GM21717 (cell line): ENCODE data around the gene POC1B.
A peak's percentile ranks its signal among the peaks of the same experiment; 100 is the strongest.

ENCODE experiments used
- ATAC-seq: cut with Tn5 transposase; IDR thresholded peaks from one replicate; pipeline ENCODE4 v1.9.1; 2021; ENCODE audit warnings: mild to moderate bottlenecking, moderate library complexity; ENCODE audit not compliant: unreplicated experiment

POC1B gene

DNA sequence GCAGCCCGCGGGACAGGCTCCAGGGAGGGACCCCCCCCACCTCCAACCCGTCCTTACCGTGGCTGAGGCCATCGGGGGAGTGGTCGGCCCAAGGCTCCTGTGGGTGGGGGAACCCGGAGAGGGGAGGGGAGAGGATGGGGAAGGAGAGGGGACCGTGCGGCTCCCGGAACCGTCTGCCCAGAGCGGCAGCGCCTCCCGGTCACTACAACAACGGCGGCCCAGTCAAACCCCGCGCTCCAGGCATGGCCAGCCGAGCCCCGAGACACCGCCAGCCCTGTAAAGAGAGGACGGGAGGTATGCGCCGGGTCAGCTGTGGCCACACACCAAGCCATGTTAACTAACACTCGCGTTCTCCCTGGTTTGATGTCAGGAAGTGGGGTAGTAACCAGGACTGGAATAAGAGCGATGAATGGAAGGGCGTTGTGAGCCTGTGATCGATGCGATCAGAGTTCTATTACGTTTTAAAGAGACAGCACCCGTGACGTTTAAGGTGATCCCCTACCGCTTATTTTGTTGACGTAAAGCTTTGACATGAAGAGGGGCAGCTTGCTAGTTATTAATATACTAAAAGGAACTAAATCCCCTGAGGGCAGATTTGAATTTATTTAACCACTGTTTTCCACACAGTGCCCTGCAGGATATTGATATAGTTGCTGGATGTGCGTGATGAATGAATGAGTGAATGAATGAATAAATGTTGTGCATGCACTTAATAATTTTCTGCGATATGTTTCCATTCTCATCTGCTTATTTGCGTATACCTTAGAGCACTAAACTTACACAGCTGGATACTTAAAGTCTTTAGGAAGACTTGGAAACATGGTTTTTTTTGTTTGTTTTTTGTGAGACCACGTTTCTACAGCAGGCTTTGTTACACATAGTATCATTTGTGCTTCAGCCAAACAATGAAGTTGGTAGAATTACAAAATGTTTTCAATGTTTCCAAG is at the start of gene POC1B:
Gene POC1B, minus strand, starts transcription at position 224 of the 947 bp plus-strand sequence. Its CDS starts 152 bp downstream, at position 72.
- ATAC-seq: peak; percentile 76

DNA sequence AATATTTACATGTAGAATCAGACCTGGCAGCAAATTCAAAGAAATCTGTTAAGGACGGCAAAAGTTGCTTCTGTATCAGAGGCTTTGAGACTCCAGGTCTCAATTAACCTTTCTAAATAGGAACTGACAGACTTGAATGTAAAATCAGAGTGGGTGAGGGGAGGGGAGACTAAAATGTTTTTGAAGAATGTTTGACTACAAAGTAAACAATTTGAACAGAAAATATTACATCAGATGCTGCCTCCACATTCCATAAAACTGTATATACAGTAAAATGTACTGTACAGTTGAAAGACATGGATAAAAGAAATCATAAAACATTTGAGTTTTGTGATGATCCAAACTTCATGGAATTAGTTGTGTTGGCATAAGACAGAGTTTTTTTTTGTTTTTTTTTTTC is 49.5 kb upstream of the POC1B start:
- ATAC-seq: no peak

DNA sequence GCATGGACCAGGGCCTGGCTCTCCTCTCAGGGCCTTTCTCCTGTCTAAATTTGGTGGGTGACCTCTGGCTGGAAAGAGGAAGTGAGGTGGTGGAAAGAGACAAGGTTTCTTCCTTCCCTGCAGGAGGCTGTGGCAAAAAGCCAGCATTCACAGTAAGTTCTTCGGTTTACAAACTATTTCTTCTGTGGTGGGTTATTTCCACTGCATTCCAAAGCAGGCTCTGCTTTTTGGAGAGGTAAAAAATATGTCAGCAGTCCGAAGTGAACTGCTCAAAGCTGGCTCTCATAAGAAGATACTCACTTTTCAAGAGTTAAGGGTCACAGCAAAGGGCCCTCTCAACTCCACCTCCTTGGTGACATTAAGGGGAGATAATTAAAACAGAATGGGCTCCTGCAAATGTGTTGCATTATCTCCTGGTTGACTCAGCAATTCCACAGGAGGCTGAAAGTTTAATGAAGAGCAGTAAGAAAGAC is 48.9 kb upstream of the POC1B start:
- no peak for ATAC-seq

DNA sequence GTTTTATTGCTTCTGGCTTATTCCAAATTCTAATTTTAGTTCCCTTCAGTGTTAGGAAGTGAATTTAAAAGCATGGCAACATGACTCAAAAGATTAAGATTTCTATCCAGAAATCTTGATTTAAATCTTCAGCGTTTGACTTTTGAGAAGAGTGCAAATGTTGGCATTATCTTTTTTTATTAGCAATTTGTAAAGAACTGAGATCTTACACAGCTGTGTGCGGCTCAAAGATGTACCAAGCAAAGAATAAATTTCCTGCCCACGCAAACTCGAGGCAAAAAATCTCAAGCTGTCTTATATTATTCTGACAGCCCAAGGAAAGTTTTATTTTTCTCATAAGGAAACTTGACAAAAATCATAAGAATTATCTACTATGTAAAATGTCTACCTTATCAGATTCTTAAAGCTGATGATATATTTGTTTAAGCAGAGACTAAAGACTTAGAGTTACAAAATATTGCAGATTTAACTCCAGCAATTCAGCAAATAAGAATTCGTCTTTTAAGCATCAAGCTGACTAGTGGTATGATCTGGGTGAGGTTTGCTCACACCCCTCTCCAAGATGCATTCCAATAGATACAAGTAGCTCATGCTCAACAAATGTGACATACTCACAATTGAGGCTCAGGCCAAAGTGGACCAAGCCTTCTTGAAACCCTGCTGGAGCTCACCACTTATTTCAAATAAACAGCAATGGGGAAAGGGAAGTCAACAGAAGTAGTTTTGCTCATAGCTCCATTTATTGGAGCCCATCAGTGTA is 47.4 kb upstream of the POC1B start:
- ATAC-seq: no peak

DNA sequence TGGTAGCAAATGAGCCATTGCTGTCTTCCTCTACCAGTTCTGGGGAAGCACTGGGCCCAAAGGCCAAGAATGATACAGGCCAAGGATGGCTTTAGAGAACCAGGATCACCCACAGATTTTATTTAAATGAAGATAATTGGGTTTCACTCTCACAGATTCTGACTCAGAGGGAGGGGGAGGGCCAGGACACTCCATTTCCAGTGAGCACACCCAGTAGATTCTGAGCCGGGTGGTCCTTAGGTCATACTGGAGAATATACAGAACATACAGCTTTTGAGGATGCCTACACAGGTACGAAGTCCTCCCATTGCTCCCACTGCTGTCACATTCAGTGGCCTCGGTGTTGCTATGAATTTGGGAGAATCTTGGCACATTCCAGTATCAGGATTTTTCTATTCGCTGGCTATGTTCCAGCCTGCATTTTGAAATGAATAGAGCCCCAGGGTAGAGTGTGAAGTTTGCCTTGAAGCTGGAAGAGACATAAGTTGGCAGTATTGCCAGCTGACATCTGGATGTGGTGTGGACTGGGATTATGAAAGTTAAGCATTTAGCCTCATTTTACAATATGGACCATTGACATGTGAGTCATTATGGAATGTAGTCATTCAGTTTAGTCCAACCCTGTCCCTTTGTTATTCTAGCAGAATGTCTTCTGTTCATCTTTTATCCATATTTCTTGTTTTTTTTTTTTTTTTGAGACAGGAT is 45.8 kb upstream of the POC1B start:
- ATAC-seq: no peak

DNA sequence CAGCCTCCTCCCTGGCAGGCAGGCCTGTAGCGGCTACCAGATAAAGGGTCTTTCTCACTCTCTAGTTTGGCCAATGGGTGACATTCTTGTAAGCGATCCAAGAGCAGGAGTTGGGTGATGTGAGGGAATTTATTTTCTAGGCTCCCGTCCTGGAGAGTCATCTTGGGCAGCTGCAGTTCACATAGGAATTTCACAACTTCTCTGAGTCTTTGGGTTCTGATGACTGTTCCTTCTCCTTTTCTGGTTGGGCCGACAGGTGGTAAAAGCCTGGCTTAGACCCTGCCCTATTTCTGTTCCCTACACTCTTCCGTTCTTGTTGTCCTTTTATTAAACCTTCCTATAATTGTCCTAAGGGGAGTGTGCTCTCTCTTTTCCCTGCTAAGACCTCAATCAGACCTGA is 42.6 kb upstream of the POC1B start:
- no peak for ATAC-seq

DNA sequence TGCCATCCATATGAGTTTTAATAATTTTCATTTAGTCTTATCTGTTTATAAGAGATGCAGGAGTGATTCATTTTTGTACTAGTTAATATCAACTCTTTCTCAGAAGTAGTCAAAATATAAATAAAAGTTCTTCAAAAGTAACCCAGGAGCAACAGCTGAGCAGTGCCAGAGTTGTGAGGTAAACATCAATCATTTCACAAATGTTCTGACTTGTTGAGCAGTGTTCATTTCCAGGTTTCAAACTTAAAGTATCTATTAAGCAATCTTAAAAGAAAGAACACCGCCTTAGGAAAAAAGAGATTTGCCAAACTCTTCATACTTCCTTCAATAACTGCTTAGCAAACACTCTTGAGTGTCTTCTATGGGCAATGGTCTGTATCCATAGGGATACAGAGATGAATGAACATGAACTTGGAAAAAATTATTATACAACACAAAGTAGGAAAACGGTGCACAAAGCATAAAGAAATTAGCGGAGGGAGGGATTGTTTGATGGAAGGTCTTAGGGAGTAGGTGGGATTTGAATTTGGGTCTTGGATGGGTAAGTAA is 41.9 kb upstream of the POC1B start:
- no peak for ATAC-seq

DNA sequence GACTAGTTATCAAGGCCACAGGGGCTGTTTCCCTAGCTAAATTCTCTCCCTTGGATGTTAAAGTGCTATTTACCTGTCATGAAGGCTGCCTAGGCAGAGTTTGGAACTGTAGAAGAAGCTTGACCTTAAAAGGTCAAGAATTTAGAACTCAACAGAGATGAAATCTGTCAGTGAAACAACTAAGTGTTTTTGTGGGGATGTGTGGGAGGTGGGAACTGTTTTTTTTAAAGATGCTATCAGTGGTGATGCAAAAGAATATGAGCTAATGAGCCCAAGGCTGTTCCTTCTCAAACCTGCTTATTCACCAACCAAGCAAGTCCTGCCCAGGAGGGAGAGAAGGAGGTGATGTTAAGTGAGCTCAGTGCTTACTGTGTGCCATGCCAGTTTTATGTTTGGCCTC is 40.8 kb upstream of the POC1B start:
- no peak for ATAC-seq

DNA sequence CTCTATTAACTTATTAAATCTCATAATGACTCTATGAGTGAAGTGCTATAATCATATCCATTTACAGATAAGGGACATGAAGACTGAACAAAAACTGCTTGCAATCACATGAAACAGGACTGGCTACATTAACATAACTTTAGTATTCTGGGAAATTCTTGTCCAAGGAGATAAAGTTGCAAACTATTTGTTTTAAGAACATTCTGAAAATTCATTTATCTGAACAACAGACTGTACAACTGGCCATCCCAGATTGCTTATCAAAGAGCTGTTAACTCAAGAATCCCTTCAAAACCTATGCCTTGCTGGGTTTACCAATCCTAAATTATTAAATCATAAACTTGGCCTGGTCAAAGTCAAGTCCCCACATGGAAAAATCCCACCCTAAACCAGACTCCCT is 39.2 kb upstream of the POC1B start:
- no peak for ATAC-seq

DNA sequence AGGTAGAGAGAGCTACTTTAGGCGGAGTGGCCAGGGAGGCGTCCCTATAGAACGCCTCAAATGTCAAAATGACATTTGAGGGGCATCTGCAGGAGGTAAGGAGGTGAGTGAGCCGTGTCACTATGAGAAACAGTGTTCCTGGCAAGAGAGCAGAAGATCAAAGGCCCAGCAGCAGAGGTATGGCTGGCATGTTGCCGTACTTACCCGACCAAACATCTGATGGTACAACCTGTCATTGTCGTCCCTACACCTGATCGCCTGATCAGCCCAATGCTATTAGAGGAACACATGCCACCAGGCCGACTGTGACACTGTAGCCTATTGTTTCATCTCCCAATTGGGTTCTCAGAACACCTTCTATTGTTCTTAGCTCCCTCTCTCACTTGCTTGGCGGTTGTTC is 33.9 kb upstream of the POC1B start:
- ATAC-seq: no peak

DNA sequence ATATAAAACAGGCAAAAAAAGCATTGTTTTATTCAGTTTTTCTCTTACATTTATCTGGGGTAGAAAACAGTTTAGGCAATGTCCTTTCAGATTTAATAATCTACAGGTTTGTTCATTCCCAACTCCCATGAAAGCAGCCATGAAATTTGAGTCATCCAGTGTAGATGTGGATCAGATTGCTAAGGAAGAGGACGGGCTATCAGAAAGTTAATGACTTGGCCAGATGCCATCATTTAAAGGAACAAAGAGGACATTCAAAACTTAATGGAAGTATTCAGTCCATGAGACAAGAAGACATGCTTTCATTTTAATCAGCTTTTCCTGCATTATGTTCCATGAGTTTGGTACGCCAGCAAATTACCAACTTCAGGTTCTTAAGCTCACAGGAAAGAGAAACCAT is 31.1 kb upstream of the POC1B start:
- ATAC-seq: no peak

DNA sequence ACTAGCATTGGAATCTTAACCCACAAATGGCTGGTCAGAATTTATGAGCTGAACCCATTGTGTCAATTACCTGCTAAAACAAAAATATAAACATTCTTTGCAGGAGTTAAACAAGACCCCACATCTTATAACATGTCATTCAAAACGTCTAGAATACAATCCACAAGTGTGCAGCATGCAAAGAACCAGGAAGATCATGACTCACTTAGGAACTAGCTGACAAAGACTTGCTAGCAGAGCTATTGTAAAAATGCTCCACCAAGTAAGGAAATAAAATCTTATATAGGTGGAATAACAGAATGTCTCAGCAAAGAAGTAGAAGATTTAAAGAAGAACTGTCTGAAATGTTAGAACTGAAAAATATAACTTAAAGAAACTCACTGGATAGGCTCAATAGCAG is 26.5 kb upstream of the POC1B start:
- no peak for ATAC-seq

DNA sequence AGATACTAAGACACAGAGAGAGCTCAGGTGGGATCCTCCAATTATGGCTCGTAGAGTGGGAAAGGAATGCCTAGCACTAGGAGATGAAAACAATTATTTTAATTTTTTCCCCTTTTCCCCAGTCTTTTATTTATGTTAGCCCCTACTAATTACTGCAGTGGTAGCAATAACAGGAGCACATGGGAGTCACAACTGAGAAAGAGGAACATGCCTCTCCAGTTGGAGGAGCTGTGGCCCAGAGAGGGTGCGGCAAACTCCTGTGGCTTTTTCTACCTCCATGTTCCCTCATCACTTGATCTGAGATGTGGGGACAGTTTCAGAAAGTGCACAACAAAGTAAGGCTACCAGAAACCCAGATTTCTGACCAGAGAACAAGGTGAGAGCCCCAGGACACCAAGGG is 25.9 kb upstream of the POC1B start:
- no peak for ATAC-seq

DNA sequence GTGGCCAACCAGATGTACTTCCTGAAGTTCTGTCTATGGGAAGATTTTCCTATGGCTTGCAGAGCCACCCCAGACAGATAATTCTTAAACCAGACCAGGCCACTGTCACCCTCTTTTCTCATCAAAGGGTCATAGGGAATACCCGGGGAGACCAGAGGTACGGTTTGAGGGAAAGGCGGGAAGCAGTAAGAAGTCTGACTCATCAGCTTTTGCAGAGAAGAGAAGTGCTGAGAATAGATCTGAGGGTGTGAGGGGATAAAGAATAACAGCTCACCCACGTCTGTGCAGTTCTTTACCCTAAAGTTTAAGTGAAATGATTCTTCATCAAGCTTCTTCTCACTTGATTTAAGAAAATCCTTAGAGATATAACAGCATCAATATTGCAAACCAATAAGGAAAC is 21.3 kb upstream of the POC1B start:
- ATAC-seq: no peak

DNA sequence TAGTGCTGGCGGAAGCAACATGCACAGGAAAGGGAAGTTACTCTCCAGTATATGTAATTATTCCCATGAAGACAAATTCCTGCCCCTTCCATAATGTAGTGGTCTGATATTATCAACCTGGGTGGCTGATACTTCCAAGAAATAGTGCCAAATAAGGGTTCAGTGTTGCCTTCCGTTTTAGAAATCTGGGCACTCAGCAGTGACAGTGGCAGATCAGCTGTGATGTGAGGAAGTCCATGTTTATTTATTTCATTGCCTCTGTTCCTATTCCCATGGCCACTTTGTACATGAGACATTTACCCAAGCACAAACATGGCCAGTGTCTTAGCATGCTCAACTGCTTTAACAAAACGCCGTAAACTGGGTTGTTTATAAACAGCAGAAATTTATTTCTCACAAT is 20.3 kb upstream of the POC1B start:
- no peak for ATAC-seq

DNA sequence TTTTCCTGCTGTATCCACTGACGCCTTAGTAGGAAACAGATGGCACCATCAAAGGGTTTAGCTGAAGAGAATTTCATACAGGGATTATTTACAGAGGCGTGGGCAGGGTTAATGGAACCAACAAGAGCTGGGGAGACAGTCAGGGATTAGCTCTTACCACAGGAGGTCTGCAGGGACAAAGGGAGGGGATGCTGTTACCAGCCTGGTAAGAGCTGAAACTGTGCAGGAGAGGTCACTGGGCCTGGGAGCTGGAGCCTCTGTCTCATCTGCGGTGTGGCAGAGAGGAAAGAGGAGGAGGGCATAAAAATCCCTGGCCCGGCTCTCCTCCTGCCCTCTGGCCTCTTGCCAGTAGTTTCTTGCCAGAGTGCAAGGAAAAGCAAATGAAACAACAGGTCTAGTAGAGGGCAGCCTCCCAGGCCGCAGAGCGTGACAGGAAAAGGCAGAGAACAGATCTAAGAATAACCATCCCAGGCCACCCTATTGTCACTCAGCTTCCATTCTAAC is 18.9 kb upstream of the POC1B start:
- ATAC-seq: no peak

DNA sequence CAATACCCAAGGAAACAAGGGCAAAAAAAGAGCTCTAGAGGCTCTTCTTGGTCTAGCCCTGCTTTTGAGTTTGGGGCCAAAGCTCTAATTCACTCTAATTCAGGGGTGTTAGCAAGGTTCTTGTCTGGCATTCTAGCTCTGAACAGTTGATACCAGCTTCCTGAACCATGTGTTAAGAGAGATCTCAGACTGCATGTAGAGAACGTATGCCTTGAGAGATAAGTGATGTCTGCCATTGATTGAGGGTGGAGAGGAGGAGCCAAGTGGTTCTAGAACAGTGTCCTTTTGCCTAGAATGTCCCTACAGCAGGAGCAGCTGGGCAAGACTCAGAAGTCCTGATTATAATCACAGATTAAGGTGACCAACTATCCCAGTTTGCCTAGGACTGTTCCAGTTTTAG is 18.2 kb upstream of the POC1B start:
- no peak for ATAC-seq

DNA sequence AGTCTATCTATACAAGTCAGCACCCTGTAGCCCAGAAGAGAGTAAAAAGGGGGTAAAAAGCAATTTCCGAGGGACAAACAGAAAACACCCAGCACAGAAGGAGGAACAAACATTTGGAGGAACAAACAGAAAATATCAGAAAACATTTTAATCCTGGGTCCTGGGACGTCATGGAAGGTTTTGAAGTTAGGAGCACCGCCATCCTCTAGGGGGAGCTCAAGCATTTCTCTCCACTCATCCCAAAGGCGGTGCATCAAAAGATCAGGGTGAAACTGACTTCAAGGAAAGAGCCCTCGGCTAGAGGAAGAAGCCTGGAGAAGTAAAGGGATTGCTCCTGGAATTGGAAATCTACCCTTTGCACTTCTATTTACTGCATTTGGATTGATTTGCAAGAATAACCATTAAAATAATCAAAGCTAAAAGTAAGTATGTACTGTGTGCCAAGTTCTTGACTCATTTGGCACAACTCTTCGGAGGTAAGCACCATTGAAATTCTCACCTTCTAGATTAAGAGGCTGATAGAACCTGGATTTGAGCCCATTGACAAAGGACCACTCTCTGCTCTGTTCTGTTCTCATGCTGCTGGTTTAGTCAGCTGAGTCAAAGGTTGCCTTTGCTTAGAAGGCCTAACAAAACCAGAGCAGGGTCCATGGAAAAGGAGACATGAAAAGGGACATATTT is 17.2 kb upstream of the POC1B start:
- peak; percentile 87 for ATAC-seq

DNA sequence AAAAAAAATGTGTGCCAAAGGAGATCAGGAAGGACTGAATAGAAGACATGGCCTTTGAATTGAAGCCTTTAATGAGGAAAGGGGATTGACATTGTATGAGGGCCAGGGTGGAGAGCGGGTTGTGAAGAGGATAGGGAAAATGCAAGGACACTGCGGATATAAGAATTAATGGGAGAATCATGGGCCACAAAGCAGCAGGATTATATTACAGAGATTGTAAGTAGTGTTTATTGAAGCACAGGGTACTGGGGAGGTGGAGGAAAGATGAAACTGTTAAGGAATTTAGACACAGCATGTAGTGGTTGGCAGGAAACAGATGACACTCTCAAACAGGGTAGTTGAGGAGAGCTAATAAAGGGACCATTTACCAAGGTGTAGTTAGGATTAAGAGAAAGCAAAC is 16.4 kb upstream of the POC1B start:
- no peak for ATAC-seq

DNA sequence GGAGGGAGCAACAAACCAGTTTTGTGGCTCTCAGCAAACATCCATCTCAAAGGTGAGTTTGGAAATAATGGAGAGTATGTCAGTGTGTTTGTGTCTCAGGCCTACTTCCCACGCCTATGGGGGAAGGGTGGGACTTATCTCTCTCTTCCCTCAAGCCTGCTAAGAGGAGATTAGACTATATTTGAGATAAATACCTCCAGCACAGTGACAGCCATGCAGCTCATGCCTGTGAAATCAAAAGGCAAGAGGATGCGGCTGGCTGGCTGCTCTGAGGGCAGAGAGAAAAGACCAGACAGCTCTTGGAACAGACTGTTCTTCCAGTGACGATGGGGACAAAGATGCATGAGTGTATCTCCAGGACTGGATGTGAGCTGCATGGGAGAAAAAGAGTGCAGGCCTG is 14.7 kb upstream of the POC1B start:
- no peak for ATAC-seq
